ENCODE data around the gene VAMP3. TPM values are rescaled to one million over a fixed set of nuclear protein-coding genes. Genes with fewer than 3 reads are reported as not detected.
A peak's percentile ranks its signal among the peaks of the same experiment; 100 is the strongest.

The VAMP3 gene
- 79.1 TPM for total RNA-seq

GRCh38 chr1:7770997-7771822 lies at the start of gene VAMP3:
Gene VAMP3 (plus strand): TSS chr1:7771296. CDS start chr1:7771384, 88 bp downstream.
- Histone ChIP-seq H3K27me3 (no peaks in the 10 kb centered on the region), H3K9me3 (no peaks in the 10 kb centered on the region), H3K4me1 (peaks cover 6 to 11% of the 10 kb centered on the region in 2 donors), H3K36me3 (peaks cover 0 to 8% of the 10 kb centered on the region in 2 donors), H3K27ac (peak within 1 kb of the TSS; percentile 85 to 94), H3K4me3 (peak within 1 kb of the TSS; percentile 88 to 94)
- peak; percentile 19 to 92 for DNase-seq (ENCODE audit: low spot score in 2 of 2)
- intact Hi-C loops (cut with DNase I) = loop anchor here (1.0 to 2.0 kb wide), 2 partner anchors 12 to 66 kb away; no protein-coding TSS in a partner anchor
- no peak for TF ChIP-seq CTCF (IDR thresholded peaks at IDR 0.05)

GRCh38 chr1:7721940-7722669 lies 49.0 kb upstream of the VAMP3 start:
- no peak for DNase-seq (ENCODE audit: low spot score in 2 of 2)
- H3K9me3 ChIP-seq = no peaks in the 10 kb centered on the region
- H3K4me3 ChIP-seq = no peak overlapping the region
- no peak for TF ChIP-seq CTCF (IDR thresholded peaks at IDR 0.05)
- no peak overlapping the region for H3K27ac ChIP-seq
- no peaks in the 10 kb centered on the region for H3K36me3 ChIP-seq
- intact Hi-C loops (cut with DNase I) = no loop called here
- no peaks in the 10 kb centered on the region for H3K4me1 ChIP-seq
- no peaks in the 10 kb centered on the region for H3K27me3 ChIP-seq

- Histone ChIP-seq H3K36me3 (no peaks in the 10 kb centered on the region), H3K4me3 (no peak overlapping the region), H3K4me1 (no peaks in the 10 kb centered on the region), H3K27ac (no peak overlapping the region), H3K27me3 (no peaks in the 10 kb centered on the region), H3K9me3 (no peaks in the 10 kb centered on the region)
- intact Hi-C loops (cut with DNase I) = no loop called here
- no peak for TF ChIP-seq CTCF (IDR thresholded peaks at IDR 0.05)
- DNase-seq (ENCODE audit: low spot score in 2 of 2) = no peak
Observed at GRCh38 chr1:7722670-7723012, 48.5 kb upstream of the VAMP3 start.

GRCh38 chr1:7726623-7727022 lies 44.5 kb upstream of the VAMP3 start:
- H3K36me3 ChIP-seq = no peaks in the 10 kb centered on the region
- intact Hi-C loops (cut with DNase I) = no loop called here
- TF ChIP-seq CTCF (IDR thresholded peaks at IDR 0.05) = no peak
- H3K9me3 ChIP-seq = no peaks in the 10 kb centered on the region
- no peak overlapping the region for H3K4me3 ChIP-seq
- no peaks in the 10 kb centered on the region for H3K4me1 ChIP-seq
- H3K27me3 ChIP-seq = no peaks in the 10 kb centered on the region
- no peak overlapping the region for H3K27ac ChIP-seq
- no peak for DNase-seq (ENCODE audit: low spot score in 2 of 2)

- H3K4me3 ChIP-seq = no peak overlapping the region
Observed at GRCh38 chr1:7727809-7728471, 43.2 kb upstream of the VAMP3 start.

More at GRCh38 chr1:7727809-7728471, 43.2 kb upstream of the VAMP3 start:
- no peaks in the 10 kb centered on the region for H3K27me3 ChIP-seq
- intact Hi-C loops (cut with DNase I) = no loop called here
- H3K9me3 ChIP-seq = no peaks in the 10 kb centered on the region
- no peaks in the 10 kb centered on the region for H3K4me1 ChIP-seq
- H3K27ac ChIP-seq = no peak overlapping the region
- H3K36me3 ChIP-seq = no peaks in the 10 kb centered on the region
- TF ChIP-seq CTCF (IDR thresholded peaks at IDR 0.05) = no peak
- no peak for DNase-seq (ENCODE audit: low spot score in 2 of 2)

Data from ascending aorta (tissue), 2 donors.